NOMO-1 treated with dmso at 0.1 percent for 144 hours (cell line): ENCODE measurements around the gene VRK1.

Experiments used
- DNase-seq: peaks from one replicate; lab custom pipeline; 2025; ENCODE audit not compliant: unreplicated experiment; lab: John Stamatoyannopoulos, UW

Gene VRK1

DNA sequence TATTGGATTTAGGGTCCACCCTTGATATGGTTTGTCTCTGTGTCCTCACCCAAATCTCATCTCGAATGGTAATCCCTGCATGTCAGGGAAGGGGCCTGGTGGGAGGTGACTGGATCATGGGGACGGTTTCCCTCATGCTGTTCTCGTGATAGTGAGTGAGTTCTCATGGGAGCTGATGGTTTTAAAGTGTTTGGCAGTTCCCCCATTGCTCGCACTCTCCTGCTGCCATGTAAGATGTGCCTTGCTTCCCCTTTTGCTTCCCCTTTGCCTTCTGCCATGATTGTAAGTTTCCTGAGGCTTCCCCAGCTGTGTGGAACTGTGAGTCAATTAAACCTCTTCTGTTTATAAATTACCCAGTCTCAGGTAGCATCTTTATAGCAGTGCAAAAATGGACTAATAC lies 118.3 kb downstream of the VRK1 start:
- DNase-seq, result no peak

GRCh38 chr14:96916751-96917150 lies 119.6 kb downstream of the VRK1 start:
- DNase-seq, result no peak

- DNase-seq, result no peak
These were observed 120.3 kb downstream of the VRK1 start for GRCh38 chr14:96917442-96917963.

DNA sequence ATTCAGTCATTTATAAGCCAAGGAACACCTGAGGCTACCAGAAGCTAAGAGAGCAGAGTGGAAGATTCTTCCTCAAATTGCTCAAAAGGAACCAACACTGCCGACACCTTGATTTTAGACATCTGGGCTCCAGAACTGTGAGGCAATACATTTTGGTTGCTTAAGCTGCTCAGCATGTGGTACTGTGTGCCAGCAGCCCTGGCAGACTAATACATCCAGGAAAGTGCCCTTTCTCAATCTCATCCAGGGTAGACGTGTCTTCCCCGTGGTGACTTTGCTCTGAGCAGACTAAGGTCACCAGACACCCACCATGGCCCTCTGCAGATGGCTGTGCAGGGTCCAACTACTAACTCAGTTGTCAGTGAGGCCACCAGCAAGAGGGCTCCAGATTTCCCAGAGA lies 122.8 kb downstream of the VRK1 start:
- DNase-seq, result peak; percentile 2

DNA sequence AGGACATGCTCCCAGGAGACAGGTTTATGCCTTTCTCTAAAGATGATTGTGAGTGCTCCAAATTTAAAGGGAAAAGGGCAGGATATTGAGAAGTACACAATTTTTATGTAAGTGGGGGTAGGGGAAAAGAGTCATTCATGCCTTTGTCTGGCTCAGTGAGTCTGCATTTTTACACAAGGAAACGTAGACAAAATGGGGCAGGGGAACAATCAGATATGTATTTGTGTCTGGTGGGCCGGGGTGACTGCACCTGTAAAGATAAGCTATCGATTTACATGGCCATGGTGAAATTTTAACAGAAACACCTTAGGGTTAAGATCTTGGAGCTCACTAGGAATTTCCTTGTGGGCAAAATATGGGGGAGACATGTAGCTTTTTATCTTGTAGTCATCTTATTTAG lies 123.6 kb downstream of the VRK1 start:
- no peak for DNase-seq

DNA sequence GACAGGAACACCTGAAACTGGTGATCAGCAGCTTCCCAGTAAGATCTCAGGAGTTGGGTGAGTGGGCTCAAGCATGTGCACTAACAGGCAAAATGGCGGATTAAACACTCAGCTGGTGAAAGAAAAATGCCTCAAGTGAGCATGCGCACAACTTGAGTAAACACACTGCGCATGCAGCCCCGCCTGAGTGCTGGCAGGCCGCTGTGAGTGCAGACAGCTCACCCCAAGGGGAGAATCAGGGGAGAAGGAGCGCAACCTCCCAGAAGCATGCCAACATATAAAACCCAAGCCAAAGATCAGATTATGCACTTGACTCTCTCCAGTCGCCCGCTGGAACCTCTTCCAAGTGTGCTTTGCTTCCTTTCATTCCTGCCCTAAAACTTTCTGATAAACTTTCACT lies 125.8 kb downstream of the VRK1 start:
- no peak for DNase-seq

DNA sequence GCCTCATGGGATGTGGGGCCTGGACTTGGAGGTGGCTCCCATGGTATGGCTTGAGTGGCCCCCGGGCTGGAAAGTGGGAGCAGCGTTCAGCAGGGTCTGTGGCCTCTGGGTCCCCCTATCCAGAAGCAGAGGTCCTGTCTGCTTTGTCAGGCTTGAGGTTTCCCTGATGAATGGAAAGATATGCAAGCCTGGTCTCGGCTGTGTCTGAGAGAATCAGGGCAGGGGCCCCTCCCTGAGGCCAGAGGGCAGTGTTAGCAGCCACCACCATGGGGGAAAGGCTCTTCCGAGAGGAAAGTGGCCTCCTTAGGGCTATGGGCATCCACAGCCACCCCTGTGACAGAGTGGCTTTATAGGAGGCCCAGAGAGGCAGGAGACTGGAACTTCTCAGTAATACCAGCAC lies 128.2 kb downstream of the VRK1 start:
- DNase-seq, result no peak

GRCh38 chr14:96926001-96926400 lies 128.8 kb downstream of the VRK1 start:
- no peak for DNase-seq

DNA sequence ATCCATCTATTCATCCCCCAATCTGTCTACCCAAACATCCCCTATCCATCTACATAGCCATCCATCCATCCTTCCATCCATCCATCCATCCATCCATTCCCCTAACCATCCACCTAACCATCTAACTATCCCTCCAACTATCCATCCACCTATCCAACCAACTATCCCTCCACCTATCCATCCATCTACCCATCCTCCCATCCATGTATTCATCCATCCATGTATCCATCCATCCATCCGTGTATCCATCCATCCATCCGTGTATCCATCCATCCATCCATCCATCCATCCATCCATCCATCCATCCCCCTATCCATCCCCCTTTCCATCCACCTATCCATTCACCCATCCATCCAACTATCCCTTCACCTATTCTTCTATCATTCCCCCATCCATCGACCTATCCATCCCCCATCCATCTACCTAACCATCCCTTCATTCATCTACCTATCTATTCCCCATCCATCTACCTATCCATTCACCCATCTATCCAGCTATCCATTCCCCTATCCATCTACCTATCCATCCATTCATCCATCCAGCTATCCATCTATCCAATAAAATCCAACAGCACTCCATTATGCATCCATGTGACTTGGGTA lies 131.7 kb downstream of the VRK1 start:
- no peak for DNase-seq

GRCh38 chr14:96929950-96930349 lies 132.8 kb downstream of the VRK1 start:
- DNase-seq, result no peak

- DNase-seq, result no peak
These were observed 133.3 kb downstream of the VRK1 start for GRCh38 chr14:96930526-96930925.
